K562 (cell line): Measurements from ENCODE around the gene ITPA. TPM values are rescaled to one million over a fixed set of nuclear protein-coding genes. Genes with fewer than 3 reads are reported as not detected.

Experiments
- CEBPB ChIP-seq: fragments of 450-650 bp; IDR thresholded peaks from 2 replicates; pipeline ENCODE4 v1.6.1; 2016; ENCODE audit warnings: missing genetic modification characterization, missing compliant biosample characterization
- DLX4 ChIP-seq: fragments of 250-450 bp; sonication (Bioruptor Pico); IDR thresholded peaks from 2 replicates; pipeline ENCODE4 v1.6.1; 2021; ENCODE audit warnings: mild to moderate bottlenecking
- ETV1 ChIP-seq: fragments of 450-650 bp; conservative IDR thresholded peaks from 2 replicates; pipeline ENCODE4 v1.6.1; 2016; ENCODE audit warnings: missing genetic modification characterization, control low read depth, low read depth, missing compliant biosample characterization
- FIP1L1 ChIP-seq: fragments of 200-400 bp; formaldehyde crosslinking; IDR thresholded peaks from 2 replicates; pipeline ENCODE4 v1.6.1; 2018; ENCODE audit warnings: mild to moderate bottlenecking, low read depth, low read length; ENCODE audit not compliant: poor library complexity, severe bottlenecking
- GTF2A2 ChIP-seq: IDR thresholded peaks from 2 replicates; pipeline ENCODE4 v1.6.1; 2016; ENCODE audit warnings: mild to moderate bottlenecking, missing genetic modification characterization, missing compliant biosample characterization
- HDAC1 ChIP-seq, 2 experiments: fragments of 450-650 bp; IDR thresholded peaks; 2 replicates each; pipeline ENCODE4 v1.6.1; 2016 to 2017; ENCODE audit warnings: inconsistent platforms in 1 of 2, mild to moderate bottlenecking in 1 of 2, moderate library complexity in 1 of 2
- HNRNPUL1 ChIP-seq: fragments of 200-400 bp; formaldehyde crosslinking; IDR thresholded peaks from 2 replicates; pipeline ENCODE4 v1.6.1; 2017; ENCODE audit warnings: low read length
- MLLT1 ChIP-seq, 2 experiments: fragments of 450-650 bp; IDR thresholded peaks; 2 replicates each; pipeline ENCODE4 v1.6.1; 2016
- PHF8 ChIP-seq: fragments of 200-600 bp; sonication (generic); IDR thresholded peaks from 2 replicates; pipeline ENCODE4 v1.6.1; 2012; ENCODE audit warnings: mixed run types, mild to moderate bottlenecking, inconsistent platforms, low read length, moderate library complexity, borderline replicate concordance
- RB1 ChIP-seq: fragments of 450-650 bp; IDR thresholded peaks from 2 replicates; pipeline ENCODE4 v1.6.1; 2017; ENCODE audit warnings: low read depth, mild to moderate bottlenecking
- TFAM ChIP-seq: fragments of 250-450 bp; sonication (Bioruptor Pico); conservative IDR thresholded peaks from 2 replicates; pipeline ENCODE4 v1.5.0; 2021; ENCODE audit warnings: mild to moderate bottlenecking, moderate library complexity
- UBTF ChIP-seq, 2 experiments: IDR thresholded peaks; 2 replicates each; pipeline ENCODE4 v1.6.1; 2012; ENCODE audit warnings: improper control_type of control experiment in 2 of 2, low read depth in 2 of 2, low read length in 2 of 2, borderline replicate concordance in 1 of 2
- ZBTB9 ChIP-seq: fragments of 450-650 bp; formaldehyde crosslinking; IDR thresholded peaks from 2 replicates; pipeline ENCODE4 v1.4.0; 2020; ENCODE audit warnings: mild to moderate bottlenecking, moderate library complexity
- ZFPM2 ChIP-seq: fragments of 250-450 bp; sonication (Bioruptor Pico); IDR thresholded peaks from 2 replicates; pipeline ENCODE4 v1.5.1; 2022; ENCODE audit warnings: mild to moderate bottlenecking
- polyA plus RNA-seq, 8 experiments: library from polyadenylated mRNA; depleted of rRNA in 4 of 8; stranded (reverse) in 5 of 8; unstranded in 3 of 8; fragments of >200 nt; fragmentation: Nextera tagmentation in 2 of 8; fragmentation: Illumina TruSeq in 1 of 8; extraction: Ambion mirVana in 2 of 8; extraction: Trizol in 1 of 8; gene quantifications; 2 replicates each; pipeline versions ENCODE4 v1.2.1 to v1.2.3, GENCODE V29; 2011 to 2014; ENCODE audit warnings: inconsistent platforms in 1 of 8, missing spikeins in 1 of 8
- total RNA-seq, 7 experiments: library from RNA; depleted of rRNA in 6 of 7; stranded (reverse); fragments of >200 nt in 6 of 7; fragmentation: Illumina TruSeq in 2 of 7; extraction: Trizol in 2 of 7; gene quantifications; 2 replicates each; pipeline versions ENCODE4 v1.2.1 to v1.2.3, GENCODE V29; 2011 to 2021; ENCODE audit warnings: low replicate concordance in 1 of 7

ITPA gene
- total and polyA plus RNA-seq, 9 of the 15 experiments (the other 6 are each of a cell fraction or from before 2014, with no cell fraction given): 5.0 to 79.7 (median 36.7) TPM

GRCh38 chr20:3209257-3209945, at the start of gene ITPA (continued):
- TF ChIP-seq HDAC1 (IDR thresholded peaks at IDR 0.05) (peak in 1 of 2 experiments; percentile 97; a peak in 2 of 4 replicates), TFAM (no peak), HNRNPUL1 (no peak), MLLT1 (IDR thresholded peaks at IDR 0.05) (0 out of 4 replicates have a peak, but pooled peaks of 1 of the 2 experiments have one; percentile 21), ETV1 (tag) (peak; percentile 43; the same call in 1 of the 2 replicates), FIP1L1 (no peak), UBTF (IDR thresholded peaks at IDR 0.05; ENCODE audit: borderline replicate concordance in 1 of 2, low read depth in 2 of 2, low read length in 2 of 2) (no peak), DLX4 (CRISPR knock-in tag) (no peak), RB1 (0 out of 2 replicates have a peak, but pooled peaks have one; percentile 3), CEBPB (tag) (no peak), ZFPM2 (no peak), ZBTB9 (CRISPR knock-in tag) (no peak), GTF2A2 (tag) (no peak), PHF8 (peak; percentile 81; the same call in 1 of the 2 replicates)
